Breast epithelium (tissue), 3 donors: ENCODE data around the gene CACNA2D4.

Source experiments
- POLR2A ChIP-seq: fragments of 450-650 bp; IDR thresholded peaks from one replicate; pipeline ENCODE4 v1.6.1; 2016; ENCODE audit warnings: antibody characterized with exemption, mild to moderate bottlenecking, moderate library complexity
- POLR2AphosphoS5 ChIP-seq, 3 donors: sonication (generic); formaldehyde crosslinking; IDR thresholded peaks; one replicate each; pipeline ENCODE4 v1.6.1; 2017; ENCODE audit warnings: antibody characterized with exemption in 3 of 3
- TF ChIP-seq, protein P1 (sequence below), 3 donors: fragments of 450-650 bp; IDR thresholded peaks; one replicate each; pipeline ENCODE4 v1.5.1; 2016 to 2017; ENCODE audit warnings: antibody characterized with exemption in 3 of 3, mild to moderate bottlenecking in 3 of 3, moderate library complexity in 3 of 3

DNA sequence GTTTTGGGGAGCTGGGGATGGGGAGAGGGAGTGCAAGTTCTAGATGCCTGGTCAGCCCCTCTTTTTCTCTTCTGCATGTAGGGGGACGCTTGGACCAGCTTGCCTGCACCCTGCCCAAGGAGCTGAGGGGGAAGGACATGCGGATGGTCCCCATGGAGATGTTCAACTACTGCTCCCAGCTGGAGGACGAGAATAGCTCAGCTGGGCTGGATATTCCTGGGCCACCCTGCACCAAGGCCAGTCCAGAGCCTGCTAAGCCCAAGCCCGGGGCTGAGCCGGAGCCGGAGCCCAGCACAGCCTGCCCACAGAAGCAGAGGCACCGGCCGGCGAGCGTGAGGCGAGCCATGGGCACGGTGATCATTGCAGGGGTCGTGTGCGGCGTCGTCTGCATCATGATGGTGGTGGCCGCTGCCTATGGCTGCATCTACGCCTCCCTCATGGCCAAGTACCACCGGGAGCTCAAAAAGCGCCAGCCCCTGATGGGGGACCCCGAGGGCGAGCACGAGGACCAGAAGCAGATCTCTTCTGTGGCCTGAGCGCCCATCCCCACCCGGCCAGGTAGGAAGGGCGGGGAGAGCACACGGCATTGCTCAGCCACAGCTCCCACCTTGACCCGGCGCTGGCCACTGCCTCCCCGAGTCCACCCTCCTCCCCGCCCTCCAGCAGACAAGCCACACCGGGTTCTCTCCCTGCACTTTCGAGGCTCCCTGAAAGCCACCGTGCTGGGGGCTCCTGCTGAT lies 84.1 kb downstream of the CACNA2D4 start:
- TF ChIP-seq POLR2A, result no peak
- TF ChIP-seq, protein P1, sequence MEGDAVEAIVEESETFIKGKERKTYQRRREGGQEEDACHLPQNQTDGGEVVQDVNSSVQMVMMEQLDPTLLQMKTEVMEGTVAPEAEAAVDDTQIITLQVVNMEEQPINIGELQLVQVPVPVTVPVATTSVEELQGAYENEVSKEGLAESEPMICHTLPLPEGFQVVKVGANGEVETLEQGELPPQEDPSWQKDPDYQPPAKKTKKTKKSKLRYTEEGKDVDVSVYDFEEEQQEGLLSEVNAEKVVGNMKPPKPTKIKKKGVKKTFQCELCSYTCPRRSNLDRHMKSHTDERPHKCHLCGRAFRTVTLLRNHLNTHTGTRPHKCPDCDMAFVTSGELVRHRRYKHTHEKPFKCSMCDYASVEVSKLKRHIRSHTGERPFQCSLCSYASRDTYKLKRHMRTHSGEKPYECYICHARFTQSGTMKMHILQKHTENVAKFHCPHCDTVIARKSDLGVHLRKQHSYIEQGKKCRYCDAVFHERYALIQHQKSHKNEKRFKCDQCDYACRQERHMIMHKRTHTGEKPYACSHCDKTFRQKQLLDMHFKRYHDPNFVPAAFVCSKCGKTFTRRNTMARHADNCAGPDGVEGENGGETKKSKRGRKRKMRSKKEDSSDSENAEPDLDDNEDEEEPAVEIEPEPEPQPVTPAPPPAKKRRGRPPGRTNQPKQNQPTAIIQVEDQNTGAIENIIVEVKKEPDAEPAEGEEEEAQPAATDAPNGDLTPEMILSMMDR (IDR thresholded peaks at IDR 0.05), result no peak
- no peak for TF ChIP-seq POLR2AphosphoS5 (IDR thresholded peaks at IDR 0.05)
